ENCODE data around the gene ARID3C. TPM values are rescaled to one million over a fixed set of nuclear protein-coding genes. Genes with fewer than 3 reads are reported as not detected.
"Not testable (repeated sequence)": the region's sequence is repeated elsewhere in the genome, so short reads cannot be mapped to it uniquely, and the experiment has no call there.

Gene ARID3C
- total RNA-seq, 2 experiments from 2014 or later: 0.66 to 0.76 TPM

- H3K27me3 Mint-ChIP-seq; H3K27ac Mint-ChIP-seq; H3K4me3 Mint-ChIP-seq; ATAC-seq; DNase-seq; H3K9me3 Mint-ChIP-seq (ENCODE audit: low read depth): not testable (repeated sequence)
- peaks cover 21% of the 10 kb centered on the region for H3K36me3 Mint-ChIP-seq (ENCODE audit: low read depth)
- peaks cover 36% of the 10 kb centered on the region for H3K4me1 Mint-ChIP-seq
- CTCF ChIA-PET: interaction anchor here (1.5 to 8.3 kb wide), 3 partner anchors 8 to 60 kb away, joined by 6 to 131 read pairs (median 13); partner anchors contain the start of genes GALT and IL11RA
- POLR2A ChIA-PET: interaction anchor here (3.4 kb wide), 1 partner anchor 7 kb away, joined by 16 read pairs; the partner anchor contains the start of gene GALT
- intact Hi-C loops (cut with DNase I, micrococcal nuclease): loop anchor here in 1 of 2 experiments (5.0 to 10.0 kb wide), 3 partner anchors 182 to 1175 kb away; partner anchors contain the start of genes DNAI1, FAM219A, HINT2 and SPAG8
Measured at GRCh38 chr9:34639322-34639721, 10.5 kb upstream of the ARID3C start.

- Mint-ChIP-seq H3K4me1 (peaks cover 40% of the 10 kb centered on the region), H3K27ac (peak overlapping the region; percentile 92), H3K36me3 (ENCODE audit: low read depth) (peaks cover 21% of the 10 kb centered on the region), H3K27me3 (no peaks in the 10 kb centered on the region), H3K9me3 (ENCODE audit: low read depth) (no peaks in the 10 kb centered on the region), H3K4me3 (peak overlapping the region; percentile 84)
- ATAC-seq: no peak
- ChIA-PET POLR2A (interaction anchor here (0.6 to 3.4 kb wide), 5 partner anchors 8 to 592 kb away, joined by 3 to 16 read pairs (median 4); partner anchors contain the start of genes DCTN3, DNAI1, FAM219A and GALT), CTCF (interaction anchor here (0.6 to 8.3 kb wide), 15 partner anchors 9 to 375 kb away, joined by 3 to 131 read pairs (median 4); partner anchors contain the start of genes DCTN3, GALT, IL11RA and RPP25L)
- peak; percentile 18 for DNase-seq
- intact Hi-C loops (cut with DNase I, micrococcal nuclease): loop anchor here (1.0 to 10.0 kb wide), 4 partner anchors 8 to 1177 kb away; partner anchors contain the start of genes DNAI1 (in 1 of the 2), FAM219A (in 1 of the 2), GALT (in 1 of the 2) and HINT2 (in 1 of the 2)
Measured at GRCh38 chr9:34638138-34638445, 9.2 kb upstream of the ARID3C start.

- Mint-ChIP-seq H3K4me3 (peak within 1 kb of the TSS; percentile 84), H3K4me1 (peaks cover 40% of the 10 kb centered on the region), H3K36me3 (ENCODE audit: low read depth) (peaks cover 21% of the 10 kb centered on the region), H3K27me3 (no peaks in the 10 kb centered on the region), H3K27ac (peak within 1 kb of the TSS; percentile 92), H3K9me3 (ENCODE audit: low read depth) (no peaks in the 10 kb centered on the region)
- peak; percentile 94 for ATAC-seq
- intact Hi-C loops (cut with DNase I, micrococcal nuclease): loop anchor here (1.0 to 10.0 kb wide), 10 partner anchors 9 to 1177 kb away; partner anchors contain the start of genes DNAI1 (in 2 of the 2), FAM219A (in 2 of the 2), GALT (in 2 of the 2) and DCTN3 (in 1 of the 2)
- POLR2A ChIA-PET: interaction anchor here (0.5 to 3.4 kb wide), 10 partner anchors 9 to 179 kb away, joined by 3 to 16 read pairs (median 3); partner anchors contain the start of genes DCTN3, DNAI1, FAM219A and GALT
- CTCF ChIA-PET: interaction anchor here (0.6 to 8.3 kb wide), 18 partner anchors 10 to 375 kb away, joined by 3 to 131 read pairs (median 5); partner anchors contain the start of genes DCTN3, GALT, IL11RA and RPP25L
- peak; percentile 96 for DNase-seq
Measured at GRCh38 chr9:34637356-34638137, 8.7 kb upstream of the ARID3C start, which contains the start of gene SIGMAR1. Gene SIGMAR1, minus strand, starts transcription at chr9:34637787. Its CDS starts 90 bp downstream, at chr9:34637697.

- DNase-seq: peak; percentile 41
- no peaks in the 10 kb centered on the region for H3K9me3 Mint-ChIP-seq (ENCODE audit: low read depth)
- CTCF ChIA-PET: interaction anchor here (0.8 to 8.3 kb wide), 12 partner anchors 10 to 233 kb away, joined by 3 to 131 read pairs (median 8); partner anchors contain the start of genes DCTN3, GALT, IL11RA and RPP25L
- POLR2A ChIA-PET: interaction anchor here (0.5 to 3.4 kb wide), 5 partner anchors 10 to 28 kb away, joined by 3 to 16 read pairs (median 3); partner anchors contain the start of genes DCTN3 and GALT
- H3K27me3 Mint-ChIP-seq: no peaks in the 10 kb centered on the region
- peak overlapping the region; percentile 87 for H3K27ac Mint-ChIP-seq
- H3K4me3 Mint-ChIP-seq: peak overlapping the region; percentile 84
- intact Hi-C loops (cut with DNase I, micrococcal nuclease): loop anchor here (1.0 to 10.0 kb wide), 10 partner anchors 9 to 1178 kb away; partner anchors contain the start of genes DNAI1 (in 2 of the 2), FAM219A (in 2 of the 2), DCTN3 (in 1 of the 2) and GALT (in 1 of the 2)
- H3K4me1 Mint-ChIP-seq: peaks cover 40% of the 10 kb centered on the region
- ATAC-seq: peak; percentile 2
- H3K36me3 Mint-ChIP-seq (ENCODE audit: low read depth): peaks cover 21% of the 10 kb centered on the region
Measured at GRCh38 chr9:34636791-34637355, 8.0 kb upstream of the ARID3C start.

- Mint-ChIP-seq H3K27me3 (peaks cover under 1% of the 10 kb centered on the region), H3K27ac (no peak overlapping the region), H3K36me3 (ENCODE audit: low read depth) (peaks cover 21% of the 10 kb centered on the region), H3K4me1 (peaks cover 37% of the 10 kb centered on the region), H3K4me3 (peak overlapping the region; percentile 84), H3K9me3 (ENCODE audit: low read depth) (no peaks in the 10 kb centered on the region)
- intact Hi-C loops (cut with DNase I, micrococcal nuclease): loop anchor here in 1 of 2 experiments (5.0 to 10.0 kb wide), 3 partner anchors 178 to 1179 kb away; partner anchors contain the start of genes DNAI1, FAM219A, HINT2 and SPAG8
- CTCF ChIA-PET: interaction anchor here (0.9 to 8.3 kb wide), 10 partner anchors 10 to 232 kb away, joined by 3 to 131 read pairs (median 20); partner anchors contain the start of genes DCTN3, GALT, IL11RA and RPP25L
- POLR2A ChIA-PET: interaction anchor here (1.8 kb wide), 1 partner anchor 16 kb away, joined by 4 read pairs; the partner anchor contains the start of gene DCTN3
- ATAC-seq: no peak
- no peak for DNase-seq
Measured at GRCh38 chr9:34635556-34635955, 6.7 kb upstream of the ARID3C start.

GRCh38 chr9:34634551-34635248, 5.8 kb upstream of the ARID3C start:
- DNase-seq: no peak
- ChIA-PET POLR2A (no interaction called here), CTCF (interaction anchor here (0.6 to 8.3 kb wide), 32 partner anchors 9 to 1097 kb away, joined by 3 to 131 read pairs (median 4); partner anchors contain the start of genes CCL19, CCL27, DCTN3 and GALT)
- intact Hi-C loops (cut with DNase I, micrococcal nuclease): loop anchor here (1.0 to 10.0 kb wide), 5 partner anchors 14 to 1180 kb away; partner anchors contain the start of genes RPP25L (in 2 of the 2), DCTN3 (in 1 of the 2), DNAI1 (in 1 of the 2) and FAM219A (in 1 of the 2)
- ATAC-seq: no peak
- H3K27ac Mint-ChIP-seq: no peak overlapping the region
- H3K4me1 Mint-ChIP-seq: peaks cover 37% of the 10 kb centered on the region
- peaks cover 21% of the 10 kb centered on the region for H3K36me3 Mint-ChIP-seq (ENCODE audit: low read depth)
- H3K4me3 Mint-ChIP-seq: no peak overlapping the region
- H3K27me3 Mint-ChIP-seq: peaks cover 7% of the 10 kb centered on the region
- H3K9me3 Mint-ChIP-seq (ENCODE audit: low read depth): no peaks in the 10 kb centered on the region

GRCh38 chr9:34633851-34634550, 5.1 kb upstream of the ARID3C start:
- intact Hi-C loops (cut with DNase I, micrococcal nuclease): loop anchor here (1.0 to 10.0 kb wide), 3 partner anchors 14 to 1181 kb away; partner anchors contain the start of genes RPP25L (in 2 of the 2), DCTN3 (in 1 of the 2), HINT2 (in 1 of the 2) and SPAG8 (in 1 of the 2)
- H3K4me3 Mint-ChIP-seq: no peak overlapping the region
- no peaks in the 10 kb centered on the region for H3K9me3 Mint-ChIP-seq (ENCODE audit: low read depth)
- peak; percentile 34 for ATAC-seq
- peaks cover 42% of the 10 kb centered on the region for H3K4me1 Mint-ChIP-seq
- H3K27me3 Mint-ChIP-seq: peaks cover 12% of the 10 kb centered on the region
- H3K36me3 Mint-ChIP-seq (ENCODE audit: low read depth): peaks cover 21% of the 10 kb centered on the region
- ChIA-PET POLR2A (no interaction called here), CTCF (interaction anchor here (0.6 to 8.3 kb wide), 32 partner anchors 9 to 1098 kb away, joined by 3 to 131 read pairs (median 4); partner anchors contain the start of genes CCL19, CCL27, DCTN3 and GALT)
- peak; percentile 87 for DNase-seq
- no peak overlapping the region for H3K27ac Mint-ChIP-seq

GRCh38 chr9:34633166-34633565, 4.3 kb upstream of the ARID3C start:
- peaks cover 17% of the 10 kb centered on the region for H3K27me3 Mint-ChIP-seq
- CTCF ChIA-PET: interaction anchor here (0.6 to 8.3 kb wide), 24 partner anchors 8 to 1346 kb away, joined by 3 to 131 read pairs (median 6); partner anchors contain the start of genes CCL27, DCTN3, GALT and IL11RA
- peaks cover 38% of the 10 kb centered on the region for H3K4me1 Mint-ChIP-seq
- no peaks in the 10 kb centered on the region for H3K9me3 Mint-ChIP-seq (ENCODE audit: low read depth)
- DNase-seq (no peak), ATAC-seq (no peak)
- no peak overlapping the region for H3K27ac Mint-ChIP-seq
- H3K36me3 Mint-ChIP-seq (ENCODE audit: low read depth): peaks cover 21% of the 10 kb centered on the region
- intact Hi-C loops (cut with DNase I, micrococcal nuclease): loop anchor here in 1 of 2 experiments (10.0 kb wide), 1 partner anchor 1182 kb away; the partner anchor contains the start of genes HINT2 and SPAG8
- no peak overlapping the region for H3K4me3 Mint-ChIP-seq
- POLR2A ChIA-PET: no interaction called here

- no peak for DNase-seq
- no peak for ATAC-seq
- Mint-ChIP-seq H3K27ac (no peak overlapping the region), H3K4me1 (peaks cover 28% of the 10 kb centered on the region), H3K27me3 (peaks cover 31% of the 10 kb centered on the region), H3K4me3 (no peak overlapping the region), H3K9me3 (ENCODE audit: low read depth) (no peaks in the 10 kb centered on the region), H3K36me3 (ENCODE audit: low read depth) (peaks cover 10% of the 10 kb centered on the region)
- POLR2A ChIA-PET: no interaction called here
- CTCF ChIA-PET: interaction anchor here (0.8 to 1.4 kb wide), 3 partner anchors 10 to 20 kb away, joined by 3 to 4 read pairs (median 3); partner anchors contain the start of gene DCTN3
- intact Hi-C loops (cut with DNase I, micrococcal nuclease): loop anchor here in 1 of 2 experiments (10.0 kb wide), 1 partner anchor 1184 kb away; the partner anchor contains the start of genes HINT2 and SPAG8
Measured at GRCh38 chr9:34630402-34631154, 1.7 kb upstream of the ARID3C start.
